Measurements from ENCODE around the gene CALN1.
"Not testable (repeated sequence)": the region's sequence is repeated elsewhere in the genome, so short reads cannot be mapped to it uniquely, and the experiment has no call there.

CALN1 gene

GRCh38 chr7:72412121-72412618, at the start of gene CALN1:
Gene CALN1 (minus strand): TSS chr7:72412338.
- not testable (repeated sequence) for DNase-seq (ENCODE audit: low read depth in 1 of 2, low spot score in 1 of 2)

- no peak for DNase-seq (ENCODE audit: low read depth in 1 of 2, low spot score in 1 of 2)
Measured at GRCh38 chr7:72453471-72453870, 41.3 kb upstream of the CALN1 start.

- no peak for DNase-seq (ENCODE audit: low read depth in 1 of 2, low spot score in 1 of 2)
Measured at GRCh38 chr7:72447465-72448204, 35.5 kb upstream of the CALN1 start.

- no peak for DNase-seq (ENCODE audit: low read depth in 1 of 2, low spot score in 1 of 2)
Measured at GRCh38 chr7:72446591-72447462, 34.7 kb upstream of the CALN1 start.

- DNase-seq (ENCODE audit: low read depth in 1 of 2, low spot score in 1 of 2) = no peak
Measured at GRCh38 chr7:72446131-72446530, 34.0 kb upstream of the CALN1 start.

GRCh38 chr7:72445580-72445979, 33.4 kb upstream of the CALN1 start:
- no peak for DNase-seq (ENCODE audit: low read depth in 1 of 2, low spot score in 1 of 2)

GRCh38 chr7:72445075-72445474, 32.9 kb upstream of the CALN1 start:
- no peak for DNase-seq (ENCODE audit: low read depth in 1 of 2, low spot score in 1 of 2)

- DNase-seq (ENCODE audit: low read depth in 1 of 2, low spot score in 1 of 2) = no peak
Measured at GRCh38 chr7:72444026-72444776, 32.1 kb upstream of the CALN1 start.

- DNase-seq (ENCODE audit: low read depth in 1 of 2, low spot score in 1 of 2) = no peak
Measured at GRCh38 chr7:72441791-72442190, 29.7 kb upstream of the CALN1 start.

GRCh38 chr7:72438491-72438890, 26.4 kb upstream of the CALN1 start:
- no peak for DNase-seq (ENCODE audit: low read depth in 1 of 2, low spot score in 1 of 2)

- no peak for DNase-seq (ENCODE audit: low read depth in 1 of 2, low spot score in 1 of 2)
Measured at GRCh38 chr7:72437610-72438009, 25.5 kb upstream of the CALN1 start.

GRCh38 chr7:72437061-72437585, 25.0 kb upstream of the CALN1 start:
- no peak for DNase-seq (ENCODE audit: low read depth in 1 of 2, low spot score in 1 of 2)

GRCh38 chr7:72435925-72436480, 23.9 kb upstream of the CALN1 start:
- DNase-seq (ENCODE audit: low read depth in 1 of 2, low spot score in 1 of 2) = no peak

GRCh38 chr7:72435366-72435765, 23.2 kb upstream of the CALN1 start:
- no peak for DNase-seq (ENCODE audit: low read depth in 1 of 2, low spot score in 1 of 2)

GRCh38 chr7:72430531-72430930, 18.4 kb upstream of the CALN1 start:
- no peak for DNase-seq (ENCODE audit: low read depth in 1 of 2, low spot score in 1 of 2)

GRCh38 chr7:72429316-72429715, 17.2 kb upstream of the CALN1 start:
- DNase-seq (ENCODE audit: low read depth in 1 of 2, low spot score in 1 of 2) = no peak

- DNase-seq (ENCODE audit: low read depth in 1 of 2, low spot score in 1 of 2) = no peak
Measured at GRCh38 chr7:72416846-72417245, 4.7 kb upstream of the CALN1 start.

GRCh38 chr7:72415586-72415985, 3.4 kb upstream of the CALN1 start:
- DNase-seq (ENCODE audit: low read depth in 1 of 2, low spot score in 1 of 2) = no peak

GRCh38 chr7:72413886-72414285, 1.7 kb upstream of the CALN1 start:
- no peak for DNase-seq (ENCODE audit: low read depth in 1 of 2, low spot score in 1 of 2)

GRCh38 chr7:72413290-72413689, 1.2 kb upstream of the CALN1 start:
- DNase-seq (ENCODE audit: low read depth in 1 of 2, low spot score in 1 of 2) = no peak

- DNase-seq (ENCODE audit: low read depth in 1 of 2, low spot score in 1 of 2) = no peak
Measured at GRCh38 chr7:72411419-72411818, 719 bp downstream of the CALN1 start.

Data from activated CD4-positive, alpha-beta T cell treated with anti-CD3 and anti-CD28 coated beads, Interleukin-2, amount 50 U/mL, for 24 hours (primary cell).